Stimulated activated naive CD4-positive, alpha-beta T cell (primary cell): Measurements from ENCODE around the gene MYO7B.

Source experiments
- DNase-seq, 6 experiments: peaks; one replicate each; lab custom pipeline; 2025; lab: John Stamatoyannopoulos, UW

Gene MYO7B

DNA sequence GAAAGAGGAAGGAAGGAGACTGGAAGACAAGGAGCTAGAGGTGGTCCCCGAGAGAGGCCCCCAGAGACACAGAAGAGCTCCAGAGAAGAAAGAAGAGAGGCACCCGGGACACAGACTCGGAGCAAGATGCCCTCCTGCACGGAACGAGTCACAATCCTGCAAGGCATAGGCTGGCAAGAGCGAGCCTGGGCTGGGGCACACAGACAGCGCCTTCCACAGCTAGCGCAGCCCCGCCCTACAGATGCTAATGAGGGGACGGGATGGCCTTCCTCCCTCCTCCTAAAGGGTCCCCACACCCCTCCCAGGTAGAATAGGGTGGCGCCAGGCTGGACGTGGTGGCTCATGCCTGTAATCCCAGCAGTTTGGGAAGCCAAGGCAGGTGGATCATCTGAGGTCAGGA is 90.7 kb downstream of the MYO7B start:
- DNase-seq: no peak

DNA sequence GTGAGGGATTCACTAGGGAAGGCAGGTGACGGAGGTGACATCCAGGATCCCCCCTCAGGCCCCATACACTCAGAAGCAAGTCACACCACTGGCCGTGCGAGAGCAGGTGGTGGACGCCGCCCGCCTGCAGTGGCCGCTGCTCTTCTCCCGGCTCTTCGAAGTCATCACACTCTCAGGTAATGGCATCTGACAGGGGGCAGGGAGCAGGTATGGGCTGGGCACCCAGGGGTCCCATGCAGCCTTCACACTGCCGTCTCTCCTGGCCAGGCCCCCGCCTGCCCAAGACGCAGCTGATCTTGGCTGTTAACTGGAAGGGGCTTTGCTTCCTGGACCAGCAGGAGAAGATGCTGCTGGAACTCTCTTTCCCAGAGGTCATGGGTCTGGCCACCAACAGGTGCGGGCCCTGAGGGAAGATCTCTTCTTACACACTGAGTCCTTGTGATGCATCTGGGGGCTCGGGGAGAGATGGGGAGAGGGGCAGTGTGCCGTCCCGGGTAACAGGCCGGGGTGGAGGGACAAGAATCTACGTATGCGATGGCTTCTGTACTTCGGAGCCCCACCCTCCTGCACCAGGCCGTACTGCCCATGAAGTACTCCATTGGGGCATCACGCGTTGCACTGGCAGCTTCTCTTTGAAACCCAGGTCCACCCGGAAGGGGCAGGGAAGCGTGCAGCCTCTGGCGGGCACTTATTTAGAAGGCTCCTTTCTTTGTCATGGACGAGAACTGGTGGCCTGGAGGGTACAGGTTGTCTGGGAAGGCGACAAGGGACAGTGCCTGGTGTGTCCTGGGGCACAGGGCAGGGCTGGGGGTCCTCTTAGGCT is 91.6 kb downstream of the MYO7B start:
- DNase-seq: no peak

- no peak for DNase-seq
Observed at GRCh38 chr2:127627740-127628571, 92.5 kb downstream of the MYO7B start.

DNA sequence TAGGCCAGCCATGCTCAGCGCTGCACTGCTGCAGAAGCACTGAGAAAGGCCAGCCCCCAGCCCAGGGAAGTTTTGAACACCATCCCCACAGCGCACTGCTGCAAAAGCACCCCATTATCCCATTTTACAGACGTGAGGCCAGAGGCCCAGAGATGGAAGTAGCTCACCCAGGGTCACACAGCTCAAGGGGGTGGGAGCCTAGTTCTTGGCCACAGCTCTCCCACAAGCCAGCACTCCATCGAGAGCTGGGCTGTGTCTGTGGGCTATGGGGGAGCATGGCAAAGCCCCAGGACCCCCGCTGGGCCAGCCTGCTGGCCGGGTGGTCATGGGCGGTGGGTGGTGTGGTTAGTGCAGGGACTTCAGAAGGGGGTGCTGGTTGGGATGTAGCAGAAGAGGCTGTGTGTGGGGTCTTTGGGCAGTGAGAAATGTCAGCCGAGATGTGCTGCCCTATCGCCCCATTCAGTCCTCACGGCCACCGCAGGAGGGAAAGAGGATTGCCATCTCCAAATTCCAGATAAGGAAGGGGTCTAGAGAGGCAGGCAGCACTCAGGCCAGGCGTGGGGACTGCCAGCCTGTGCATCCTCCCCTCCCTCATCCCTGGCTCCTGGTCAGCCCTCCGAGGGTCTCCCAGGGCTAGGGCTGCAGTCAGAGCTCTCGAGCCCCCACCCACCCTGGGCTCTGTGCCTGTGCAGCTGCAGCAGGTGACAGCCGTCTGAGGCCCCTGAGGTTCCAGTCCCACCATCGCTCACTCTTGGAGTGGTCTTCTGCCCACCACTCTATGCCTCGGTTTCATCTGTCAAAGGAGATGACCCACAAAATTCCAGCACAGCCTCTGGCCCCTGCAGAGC is 93.5 kb downstream of the MYO7B start:
- DNase-seq: no peak

- DNase-seq: no peak
Observed at GRCh38 chr2:127629637-127630036, 94.2 kb downstream of the MYO7B start.

GRCh38 chr2:127630096-127630863 is 94.8 kb downstream of the MYO7B start:
- no peak for DNase-seq

DNA sequence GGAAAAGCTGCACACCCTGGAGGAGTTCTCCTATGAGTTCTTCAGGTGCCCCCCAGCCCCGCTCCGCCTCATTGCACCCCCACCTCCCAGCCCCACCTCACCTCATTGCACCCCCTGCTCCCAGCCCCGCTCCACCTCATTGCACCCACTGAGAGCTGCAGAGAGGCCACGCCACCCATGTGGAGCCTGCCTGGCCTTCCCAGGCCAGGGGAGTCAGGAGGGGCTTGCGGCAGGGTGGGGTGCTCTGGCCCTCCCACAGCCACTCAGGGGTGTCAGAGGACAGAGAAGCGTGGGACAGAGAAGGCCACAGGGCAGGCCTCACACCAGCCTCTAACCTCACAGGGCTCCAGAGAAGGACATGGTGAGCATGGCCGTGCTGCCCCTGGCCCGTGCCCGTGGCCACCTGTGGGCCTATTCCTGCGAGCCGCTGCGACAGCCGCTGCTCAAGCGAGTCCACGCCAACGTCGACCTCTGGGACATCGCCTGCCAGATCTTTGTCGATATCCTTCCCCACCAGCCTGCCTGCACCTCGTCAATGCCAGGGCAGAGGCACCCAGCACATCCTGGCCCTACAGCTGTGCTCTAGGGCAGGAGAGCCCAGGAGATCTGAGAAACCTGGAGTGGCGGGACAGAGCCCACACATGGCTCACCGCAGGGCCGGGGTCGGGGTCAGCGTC is 95.5 kb downstream of the MYO7B start:
- no peak for DNase-seq

DNA sequence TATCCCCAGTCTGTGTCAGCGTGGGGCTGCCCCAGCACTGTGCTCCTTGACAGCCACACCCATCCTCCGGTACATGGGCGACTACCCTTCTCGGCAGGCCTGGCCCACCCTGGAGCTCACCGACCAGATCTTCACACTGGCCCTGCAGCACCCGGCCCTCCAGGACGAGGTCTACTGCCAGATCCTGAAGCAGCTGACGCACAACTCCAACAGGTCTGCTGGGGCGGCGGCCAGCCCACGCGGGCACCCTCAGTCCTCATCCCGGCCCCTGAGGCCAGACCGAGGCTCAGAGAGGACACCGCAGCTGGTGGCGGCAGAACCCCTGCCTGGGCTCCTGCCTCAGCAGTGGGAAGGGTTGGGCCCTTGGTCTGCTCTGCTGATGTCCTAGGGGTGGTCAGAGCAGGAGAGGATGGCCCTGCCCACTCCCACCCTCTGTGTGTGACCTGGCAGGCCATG is 96.1 kb downstream of the MYO7B start:
- no peak for DNase-seq

- no peak for DNase-seq
Observed at GRCh38 chr2:127631997-127632581, 96.6 kb downstream of the MYO7B start.

DNA sequence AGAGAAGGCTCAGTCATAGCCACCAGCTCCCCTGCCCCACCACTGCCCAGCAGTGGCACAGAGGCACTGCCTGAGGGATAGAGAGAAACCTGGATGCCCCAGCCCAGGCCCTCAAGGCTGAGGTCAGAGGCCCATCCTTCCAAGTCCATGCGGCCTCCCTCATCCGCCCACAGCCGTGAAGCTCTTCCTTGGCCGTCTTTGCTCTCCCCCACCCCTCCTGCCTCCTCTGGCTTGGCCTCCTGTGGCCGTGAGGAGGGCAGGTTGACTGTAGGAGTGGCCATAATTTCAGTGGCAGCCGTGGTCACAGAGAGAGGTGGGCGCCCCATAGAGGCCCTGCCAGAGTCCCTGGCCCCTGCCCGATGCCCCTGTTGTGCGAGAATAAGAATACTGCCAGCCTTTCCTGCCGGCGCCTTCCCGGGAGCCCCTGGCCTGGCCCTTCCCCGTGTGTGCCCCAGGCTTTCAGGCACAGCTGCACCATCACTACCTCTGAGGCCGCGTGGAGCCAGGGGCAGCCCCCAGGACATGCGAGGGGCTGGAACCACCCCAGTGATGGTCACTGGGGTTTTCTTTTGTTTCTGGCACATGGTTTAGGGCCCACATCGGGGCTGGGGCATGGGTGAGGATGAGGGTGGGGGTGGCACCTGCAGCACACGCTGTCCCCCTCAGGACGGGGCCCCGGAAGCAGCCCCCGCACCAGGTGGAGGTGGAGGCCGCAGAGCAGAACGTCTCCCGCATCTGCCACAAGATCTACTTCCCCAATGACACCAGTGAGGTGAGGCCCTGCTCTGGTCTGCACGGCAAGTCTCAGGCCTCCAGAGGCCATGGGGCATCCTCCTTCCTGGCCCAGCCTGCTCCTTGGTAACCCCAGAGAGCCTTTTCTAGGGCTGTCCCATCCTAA is 97.4 kb downstream of the MYO7B start:
- DNase-seq: no peak

GRCh38 chr2:127633556-127634065 is 98.1 kb downstream of the MYO7B start:
- DNase-seq: peak in 1 of 6 experiments; percentile 8

- DNase-seq: no peak
Observed at GRCh38 chr2:127634066-127634617, 98.7 kb downstream of the MYO7B start.

DNA sequence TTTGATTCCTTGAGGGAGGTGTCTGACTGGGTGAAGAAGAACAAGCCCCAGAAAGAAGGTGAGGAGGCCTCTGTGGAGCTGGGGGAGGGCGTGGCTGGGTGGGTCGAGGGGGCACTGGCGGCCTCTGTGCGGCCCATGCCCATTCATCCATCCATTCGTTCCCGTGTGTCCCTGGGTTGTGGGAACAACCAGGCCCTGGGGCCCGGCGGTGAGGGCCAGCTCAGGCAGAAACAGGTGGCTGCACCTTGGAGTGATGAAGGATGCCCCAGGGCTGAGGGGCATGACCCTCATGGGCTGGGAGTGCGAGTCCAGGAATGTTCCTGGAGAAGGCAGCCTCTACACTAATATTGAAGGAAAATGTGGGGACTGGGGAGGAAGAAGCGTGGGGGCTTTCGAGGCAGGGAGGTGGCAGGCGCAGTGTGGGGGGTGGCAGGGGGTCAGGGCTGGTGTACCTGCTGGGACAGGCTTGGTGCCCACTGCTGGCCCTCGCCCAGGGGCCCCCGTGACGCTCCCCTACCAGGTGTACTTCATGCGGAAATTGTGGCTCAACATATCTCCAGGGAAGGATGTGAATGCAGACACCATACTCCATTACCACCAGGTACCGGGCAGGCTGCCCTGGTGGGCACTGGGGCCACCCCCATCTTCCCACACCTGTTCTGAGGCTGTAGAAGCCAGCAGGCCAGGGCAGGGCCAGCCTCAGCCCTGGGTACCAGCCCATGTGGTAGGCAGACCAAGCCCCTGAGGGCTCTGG is 99.3 kb downstream of the MYO7B start:
- DNase-seq: no peak

GRCh38 chr2:127635380-127636237 is 100.1 kb downstream of the MYO7B start:
- no peak for DNase-seq

GRCh38 chr2:127636248-127637235 is 101.1 kb downstream of the MYO7B start:
- DNase-seq: no peak

DNA sequence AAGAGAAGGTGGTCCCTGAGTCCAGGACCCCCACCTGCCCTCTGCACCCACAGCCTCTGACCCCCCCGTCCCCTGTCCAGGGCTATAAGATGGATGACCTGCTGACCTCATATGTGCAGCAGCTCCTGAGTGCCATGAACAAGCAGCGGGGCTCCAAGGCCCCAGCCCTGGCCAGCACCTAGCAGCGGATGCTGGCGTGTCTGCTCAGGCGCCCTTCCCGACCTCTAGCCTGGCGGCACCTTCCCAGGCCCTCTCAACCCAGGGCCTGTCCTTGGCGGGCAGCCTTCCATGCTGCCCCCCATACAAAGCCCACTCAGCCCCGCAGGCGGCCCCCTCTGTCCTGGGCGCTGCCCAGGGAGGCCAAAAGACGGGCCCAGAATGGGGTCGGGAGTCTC is 101.8 kb downstream of the MYO7B start:
- no peak for DNase-seq
